ENCODE data around the gene LSM14A. TPM values are rescaled to one million over a fixed set of nuclear protein-coding genes. Genes with fewer than 3 reads are reported as not detected.
"Not testable (repeated sequence)": the region's sequence is repeated elsewhere in the genome, so short reads cannot be mapped to it uniquely, and the experiment has no call there.

Gene LSM14A
- total RNA-seq, 1 donor from 2014 or later: 109 TPM

- DNase-seq (no peak), ATAC-seq (no peak)
- no peaks in the 10 kb centered on the region for H3K27me3 ChIP-seq (ENCODE audit: low read depth)
- no peak overlapping the region for H3K27ac ChIP-seq
- no peaks in the 10 kb centered on the region for H3K4me1 ChIP-seq
- H3K36me3 ChIP-seq: no peaks in the 10 kb centered on the region
- H3K9me3 ChIP-seq: no peaks in the 10 kb centered on the region
- H3K4me3 ChIP-seq: no peak overlapping the region
- intact Hi-C loops (cut with DNase I): no loop called here
- TF ChIP-seq CTCF (IDR thresholded peaks at IDR 0.05): no peak
These were observed 21.7 kb upstream of the LSM14A start for GRCh38 chr19:34150558-34150957.

- Histone ChIP-seq H3K36me3 (no peaks in the 10 kb centered on the region), H3K27me3 (ENCODE audit: low read depth) (no peaks in the 10 kb centered on the region), H3K4me1 (no peaks in the 10 kb centered on the region), H3K9me3 (no peaks in the 10 kb centered on the region), H3K4me3 (no peak overlapping the region), H3K27ac (no peak overlapping the region)
- intact Hi-C loops (cut with DNase I): no loop called here
- DNase-seq (no peak), ATAC-seq (no peak)
- no peak for TF ChIP-seq CTCF (IDR thresholded peaks at IDR 0.05)
These were observed 20.9 kb upstream of the LSM14A start for GRCh38 chr19:34151439-34151838.

- H3K36me3 ChIP-seq: no peaks in the 10 kb centered on the region
- no peaks in the 10 kb centered on the region for H3K4me1 ChIP-seq
- intact Hi-C loops (cut with DNase I): no loop called here
- ATAC-seq: no peak
- H3K9me3 ChIP-seq: no peaks in the 10 kb centered on the region
- no peak for TF ChIP-seq CTCF (IDR thresholded peaks at IDR 0.05)
- no peak for DNase-seq
- no peak overlapping the region for H3K4me3 ChIP-seq
- H3K27me3 ChIP-seq (ENCODE audit: low read depth): no peaks in the 10 kb centered on the region
- no peak overlapping the region for H3K27ac ChIP-seq
These were observed 17.9 kb upstream of the LSM14A start for GRCh38 chr19:34154401-34154800.

GRCh38 chr19:34155686-34156085 lies 16.6 kb upstream of the LSM14A start:
- no peak overlapping the region for H3K4me3 ChIP-seq
- no peak overlapping the region for H3K27ac ChIP-seq
- H3K4me1 ChIP-seq: no peaks in the 10 kb centered on the region
- intact Hi-C loops (cut with DNase I): no loop called here
- no peaks in the 10 kb centered on the region for H3K27me3 ChIP-seq (ENCODE audit: low read depth)
- no peak for TF ChIP-seq CTCF (IDR thresholded peaks at IDR 0.05)
- DNase-seq (no peak), ATAC-seq (no peak)
- no peaks in the 10 kb centered on the region for H3K36me3 ChIP-seq
- no peaks in the 10 kb centered on the region for H3K9me3 ChIP-seq

- H3K27ac ChIP-seq; ATAC-seq; H3K4me3 ChIP-seq; H3K36me3 ChIP-seq; DNase-seq; H3K4me1 ChIP-seq; intact Hi-C loops (cut with DNase I); H3K9me3 ChIP-seq; H3K27me3 ChIP-seq (ENCODE audit: low read depth): not testable (repeated sequence)
These were observed 13.3 kb upstream of the LSM14A start for GRCh38 chr19:34158966-34159365.

- H3K4me1 ChIP-seq; intact Hi-C loops (cut with DNase I); DNase-seq; H3K4me3 ChIP-seq; H3K36me3 ChIP-seq; ATAC-seq; H3K27me3 ChIP-seq (ENCODE audit: low read depth); H3K9me3 ChIP-seq; H3K27ac ChIP-seq: not testable (repeated sequence)
These were observed 12.8 kb upstream of the LSM14A start for GRCh38 chr19:34159541-34159940.

- DNase-seq; H3K4me3 ChIP-seq; H3K9me3 ChIP-seq; intact Hi-C loops (cut with DNase I); H3K4me1 ChIP-seq; H3K27me3 ChIP-seq (ENCODE audit: low read depth); H3K36me3 ChIP-seq; ATAC-seq; H3K27ac ChIP-seq: not testable (repeated sequence)
These were observed 10.4 kb upstream of the LSM14A start for GRCh38 chr19:34161902-34162301.

Measured in lower lobe of right lung (tissue), 2 donors.